Ascending aorta (tissue), 2 donors: ENCODE data around the gene KATNAL2. TPM values are rescaled to one million over a fixed set of nuclear protein-coding genes. Genes with fewer than 3 reads are reported as not detected.

Experiments used
- DNase-seq, 2 donors: peaks; one replicate each; pipeline ENCODE4 v3.0.0-alpha.2; 2019; ENCODE audit warnings: low spot score in 2 of 2
- H3K27ac ChIP-seq, 2 donors: fragments of 200-600 bp; sonication (generic); one replicate each; pipeline ENCODE4 v1.5.1; 2016 to 2017; ENCODE audit warnings: mild to moderate bottlenecking in 1 of 2
- H3K27me3 ChIP-seq: fragments of 200-600 bp; sonication (generic); one replicate; pipeline ENCODE4 v1.5.1; 2017
- H3K36me3 ChIP-seq, 2 donors: fragments of 200-600 bp; sonication (generic); one replicate each; pipeline ENCODE4 v1.5.1; 2016
- H3K4me1 ChIP-seq, 2 donors: fragments of 200-600 bp; sonication (generic); one replicate each; pipeline ENCODE4 v1.5.1; 2016 to 2017; ENCODE audit warnings: mild to moderate bottlenecking in 1 of 2
- H3K4me3 ChIP-seq, 2 donors: fragments of 200-600 bp; sonication (generic); one replicate each; pipeline ENCODE4 v1.5.1; 2016 to 2017; ENCODE audit warnings: mild to moderate bottlenecking in 1 of 2
- H3K9me3 ChIP-seq, 2 donors: fragments of 200-600 bp; sonication (generic); one replicate each; pipeline ENCODE4 v1.5.1; 2016
- CTCF ChIP-seq, 3 experiments: fragments of 200-600 bp in 2 of 3; fragments of 450-650 bp in 1 of 3; sonication (generic) in 2 of 3; IDR thresholded peaks; one replicate each; pipeline ENCODE4 v1.5.1; 2016 to 2019; ENCODE audit warnings: antibody characterized with exemption in 3 of 3, mild to moderate bottlenecking in 1 of 3, moderate library complexity in 1 of 3
- intact Hi-C: fragments of 100-400 bp; cut with DNase I; formaldehyde crosslinking; loops from one replicate; pipeline ENCODE4 v1.15.1; 2023
- total RNA-seq: library from RNA; depleted of rRNA; stranded (reverse); fragments of >200 nt; gene quantifications from one replicate; pipeline ENCODE4 v1.1.0, GENCODE V29; 2016

The KATNAL2 gene
- total RNA-seq, 1 donor from 2014 or later, result not detected

GRCh38 chr18:47075098-47075883, 157.9 kb downstream of the KATNAL2 start:
- intact Hi-C loops, result no loop called here

GRCh38 chr18:47077111-47077510, 159.7 kb downstream of the KATNAL2 start:
- TF ChIP-seq CTCF (IDR thresholded peaks at IDR 0.05), result no peak
- Histone ChIP-seq H3K4me1 (no peaks in the 10 kb centered on the region), H3K27me3 (no peaks in the 10 kb centered on the region), H3K27ac (no peak overlapping the region), H3K36me3 (no peaks in the 10 kb centered on the region), H3K9me3 (no peaks in the 10 kb centered on the region), H3K4me3 (no peak overlapping the region)
- DNase-seq, result no peak
- intact Hi-C loops, result no loop called here

More at GRCh38 chr18:47075098-47075883, 157.9 kb downstream of the KATNAL2 start:
- Histone ChIP-seq H3K27ac (no peak overlapping the region), H3K4me1 (no peaks in the 10 kb centered on the region), H3K27me3 (no peaks in the 10 kb centered on the region), H3K9me3 (no peaks in the 10 kb centered on the region), H3K4me3 (no peak overlapping the region), H3K36me3 (no peaks in the 10 kb centered on the region)
- no peak for DNase-seq
- no peak for TF ChIP-seq CTCF (IDR thresholded peaks at IDR 0.05)

- Histone ChIP-seq H3K27ac (no peak overlapping the region), H3K4me1 (no peaks in the 10 kb centered on the region), H3K27me3 (no peaks in the 10 kb centered on the region), H3K4me3 (no peak overlapping the region), H3K9me3 (no peaks in the 10 kb centered on the region), H3K36me3 (no peaks in the 10 kb centered on the region)
- intact Hi-C loops, result no loop called here
- TF ChIP-seq CTCF (IDR thresholded peaks at IDR 0.05), result no peak
- DNase-seq, result no peak
These were observed 163.5 kb downstream of the KATNAL2 start for GRCh38 chr18:47080872-47081271.

- intact Hi-C loops, result no loop called here
These were observed 164.2 kb downstream of the KATNAL2 start for GRCh38 chr18:47081578-47081977.

GRCh38 chr18:47087676-47088075, 170.3 kb downstream of the KATNAL2 start:
- H3K27me3 ChIP-seq, result no peaks in the 10 kb centered on the region
- no peak for DNase-seq
- H3K4me3 ChIP-seq, result no peak overlapping the region
- TF ChIP-seq CTCF (IDR thresholded peaks at IDR 0.05), result no peak
- H3K4me1 ChIP-seq, result no peaks in the 10 kb centered on the region
- H3K27ac ChIP-seq, result no peak overlapping the region
- intact Hi-C loops, result no loop called here
- H3K36me3 ChIP-seq, result no peaks in the 10 kb centered on the region
- no peaks in the 10 kb centered on the region for H3K9me3 ChIP-seq

More at GRCh38 chr18:47081578-47081977, 164.2 kb downstream of the KATNAL2 start:
- Histone ChIP-seq H3K27ac (no peak overlapping the region), H3K36me3 (no peaks in the 10 kb centered on the region), H3K4me1 (no peaks in the 10 kb centered on the region), H3K4me3 (no peak overlapping the region), H3K9me3 (no peaks in the 10 kb centered on the region), H3K27me3 (no peaks in the 10 kb centered on the region)
- DNase-seq, result no peak
- TF ChIP-seq CTCF (IDR thresholded peaks at IDR 0.05), result no peak
